Liver (tissue), 9 donors: ENCODE measurements around the gene HIPK2. TPM values are rescaled to one million over a fixed set of nuclear protein-coding genes. Genes with fewer than 3 reads are reported as not detected.

Experiments
- DNase-seq: peaks from one replicate; pipeline ENCODE4 v3.0.0-alpha.2; 2017; ENCODE audit warnings: low spot score
- H3K27ac ChIP-seq, 2 donors: one replicate each; pipeline ENCODE4 v1.7.0; 2013; ENCODE audit warnings: inconsistent platforms in 2 of 2, low read length in 2 of 2, control low read depth in 1 of 2, low read depth in 1 of 2, mild to moderate bottlenecking in 1 of 2
- H3K27me3 ChIP-seq, 4 donors: one replicate each; pipeline versions ENCODE4 v1.6.1 to v1.7.0; 2013; ENCODE audit warnings: low read length in 3 of 4, inconsistent platforms in 1 of 4, mild to moderate bottlenecking in 1 of 4, moderate library complexity in 1 of 4; ENCODE audit not compliant: control insufficient read depth in 4 of 4, insufficient read depth in 4 of 4
- H3K36me3 ChIP-seq, 4 donors: one replicate each; pipeline versions ENCODE4 v1.6.1 to v1.7.0; 2013; ENCODE audit warnings: low read length in 3 of 4, mild to moderate bottlenecking in 3 of 4, low read depth in 1 of 4, moderate library complexity in 1 of 4; ENCODE audit not compliant: control insufficient read depth in 4 of 4, insufficient read depth in 3 of 4
- H3K4me1 ChIP-seq, 4 donors: one replicate each; pipeline versions ENCODE4 v1.6.1 to v1.7.0; 2013; ENCODE audit warnings: low read length in 3 of 4, mild to moderate bottlenecking in 3 of 4, moderate library complexity in 1 of 4; ENCODE audit not compliant: control insufficient read depth in 4 of 4, insufficient read depth in 4 of 4
- H3K4me3 ChIP-seq, 3 donors: one replicate each; pipeline versions ENCODE4 v1.6.1 to v1.7.0; 2013; ENCODE audit warnings: low read length in 3 of 3, control low read depth in 1 of 3, low read depth in 1 of 3, mild to moderate bottlenecking in 1 of 3
- H3K9ac ChIP-seq, 2 donors: one replicate each; pipeline ENCODE4 v1.7.0; 2013; ENCODE audit warnings: low read length in 2 of 2, mild to moderate bottlenecking in 2 of 2, moderate library complexity in 2 of 2, control low read depth in 1 of 2, low read depth in 1 of 2
- H3K9me3 ChIP-seq, 4 donors: one replicate each; pipeline versions ENCODE4 v1.6.1 to v1.7.0; 2013; ENCODE audit warnings: low read length in 3 of 4; ENCODE audit not compliant: control insufficient read depth in 4 of 4
- EGR1 ChIP-seq, 2 donors: IDR thresholded peaks; 2 replicates each; pipeline ENCODE4 v1.6.1; 2016 to 2018; ENCODE audit warnings: antibody characterized with exemption in 2 of 2, low read depth in 2 of 2
- FOXA1 ChIP-seq: IDR thresholded peaks from 2 replicates; pipeline ENCODE4 v1.6.1; 2016; ENCODE audit warnings: antibody characterized with exemption
- FOXA2 ChIP-seq: IDR thresholded peaks from 2 replicates; pipeline ENCODE4 v1.6.1; 2016; ENCODE audit warnings: antibody characterized with exemption
- GABPA ChIP-seq, 2 donors: IDR thresholded peaks in 1 of 2; conservative IDR thresholded peaks in 1 of 2; 2 replicates each; pipeline ENCODE4 v1.6.1; 2016; ENCODE audit warnings: antibody characterized with exemption in 2 of 2, mild to moderate bottlenecking in 1 of 2, moderate library complexity in 1 of 2
- HNF4A ChIP-seq, 2 donors: conservative IDR thresholded peaks; 2 replicates each; pipeline ENCODE4 v1.6.1; 2016; ENCODE audit warnings: antibody characterized with exemption in 2 of 2, mild to moderate bottlenecking in 2 of 2
- HNF4G ChIP-seq: IDR thresholded peaks from 2 replicates; pipeline ENCODE4 v1.6.1; 2016; ENCODE audit warnings: antibody characterized with exemption
- JUND ChIP-seq, 2 donors: IDR thresholded peaks; 2 replicates each; pipeline ENCODE4 v1.6.1; 2016; ENCODE audit warnings: antibody characterized with exemption in 2 of 2
- NR2F2 ChIP-seq: IDR thresholded peaks from 2 replicates; pipeline ENCODE4 v1.6.1; 2016; ENCODE audit warnings: antibody characterized with exemption
- RAD21 ChIP-seq, 2 donors: IDR thresholded peaks; 2 replicates each; pipeline ENCODE4 v1.6.1; 2016; ENCODE audit warnings: antibody characterized with exemption in 2 of 2, mild to moderate bottlenecking in 2 of 2
- RXRA ChIP-seq, 2 donors: IDR thresholded peaks; 2 replicates each; pipeline ENCODE4 v1.6.1; 2017 to 2018; ENCODE audit warnings: antibody characterized with exemption in 2 of 2, mild to moderate bottlenecking in 1 of 2
- SP1 ChIP-seq: IDR thresholded peaks from 2 replicates; pipeline ENCODE4 v1.6.1; 2018; ENCODE audit warnings: antibody characterized with exemption, mild to moderate bottlenecking
- TAF1 ChIP-seq: conservative IDR thresholded peaks from 2 replicates; pipeline ENCODE4 v1.6.1; 2016; ENCODE audit warnings: antibody characterized with exemption, mild to moderate bottlenecking
- YY1 ChIP-seq: IDR thresholded peaks from 2 replicates; pipeline ENCODE4 v1.6.1; 2016; ENCODE audit warnings: antibody characterized with exemption, mild to moderate bottlenecking
- WGBS: extraction: QIAGEN DNeasy Blood & Tissue Kit; methylation state at CpG from one replicate; pipeline ENCODE4 v1.1.7; 2013; 5-methylcytosine and 5-hydroxymethylcytosine counted together
- polyA plus RNA-seq, 2 donors: library from polyadenylated mRNA; stranded (reverse) in 1 of 2; unstranded in 1 of 2; fragments of 200-250 nt in 1 of 2; fragments of >200 nt in 1 of 2; fragmentation: Nextera tagmentation in 1 of 2; extraction: Ambion mirVana in 1 of 2; gene quantifications; one replicate each; pipeline versions ENCODE4 v1.2.1 to v1.2.3, GENCODE V29; 2013 to 2015
- total RNA-seq, 2 donors: library from RNA; depleted of rRNA; stranded (reverse); fragments of >200 nt; gene quantifications; one replicate each; pipeline ENCODE4 v1.2.3, GENCODE V29; 2014
- TF ChIP-seq, protein P1 (sequence below): IDR thresholded peaks from 2 replicates; pipeline ENCODE4 v1.6.1; 2016; ENCODE audit warnings: antibody characterized with exemption, mild to moderate bottlenecking
- TF ChIP-seq, protein P2 (sequence below): IDR thresholded peaks from 2 replicates; pipeline ENCODE4 v1.6.1; 2016; ENCODE audit warnings: antibody characterized with exemption
- TF ChIP-seq, protein P3 (sequence below): IDR thresholded peaks from 2 replicates; pipeline ENCODE4 v1.6.1; 2016; ENCODE audit warnings: antibody characterized with exemption
- TF ChIP-seq, protein P4 (sequence below): IDR thresholded peaks from 2 replicates; pipeline ENCODE4 v1.6.1; 2016; ENCODE audit warnings: antibody characterized with exemption
- TF ChIP-seq, protein P5 (sequence below): fragments of 150-350 bp; IDR thresholded peaks from 2 replicates; pipeline ENCODE4 v1.5.1; 2017; ENCODE audit warnings: improper control_type of control experiment, low read depth, low read length; ENCODE audit not compliant: missing input control
- donor health status: healthy.
- donor health status: healthy.
- donor health status: healthy.
- donor health status: healthy.
- donor health status: healthy.

The HIPK2 gene
- total and polyA plus RNA-seq, 4 donors = 13.1 to 48.8 (median 16.6) TPM

DNA sequence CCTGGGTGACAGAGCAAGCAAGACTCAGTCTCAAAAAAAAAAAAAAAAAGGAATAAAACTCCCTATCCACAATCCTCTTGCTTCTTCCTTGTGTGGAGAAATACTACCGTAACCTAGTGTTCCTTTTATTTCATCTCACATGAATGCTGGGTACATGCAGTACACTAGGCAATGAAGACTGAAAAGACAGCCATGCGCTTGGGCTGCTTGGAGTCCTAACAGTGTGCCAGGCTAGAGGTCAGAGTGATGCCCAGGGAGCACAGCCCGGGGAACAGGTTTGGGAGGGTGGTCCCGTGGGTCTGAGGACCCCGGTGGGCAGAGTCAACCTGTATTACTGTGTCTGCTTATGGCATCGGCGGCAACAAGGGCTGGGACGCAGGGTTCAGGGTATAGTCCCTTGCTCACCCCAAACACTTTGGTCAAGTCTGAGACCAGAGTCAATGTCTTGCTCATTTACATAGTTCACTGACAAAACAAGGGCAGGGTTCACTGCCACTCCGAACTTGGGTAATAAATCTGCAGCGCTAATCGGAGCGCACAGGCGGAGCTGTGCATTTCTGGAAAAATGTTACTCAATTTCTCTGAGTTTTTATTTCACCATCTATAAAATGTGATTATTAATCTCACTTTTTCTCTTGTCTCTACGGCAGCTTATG is 136.3 kb downstream of the HIPK2 start:
- peak in 1 of 2 donors; percentile 46 for TF ChIP-seq EGR1 (IDR thresholded peaks at IDR 0.05; ENCODE audit: low read depth in 2 of 2)
- TF ChIP-seq TAF1 = no peak
- TF ChIP-seq YY1 = peak; percentile 53
- TF ChIP-seq, protein P1, sequence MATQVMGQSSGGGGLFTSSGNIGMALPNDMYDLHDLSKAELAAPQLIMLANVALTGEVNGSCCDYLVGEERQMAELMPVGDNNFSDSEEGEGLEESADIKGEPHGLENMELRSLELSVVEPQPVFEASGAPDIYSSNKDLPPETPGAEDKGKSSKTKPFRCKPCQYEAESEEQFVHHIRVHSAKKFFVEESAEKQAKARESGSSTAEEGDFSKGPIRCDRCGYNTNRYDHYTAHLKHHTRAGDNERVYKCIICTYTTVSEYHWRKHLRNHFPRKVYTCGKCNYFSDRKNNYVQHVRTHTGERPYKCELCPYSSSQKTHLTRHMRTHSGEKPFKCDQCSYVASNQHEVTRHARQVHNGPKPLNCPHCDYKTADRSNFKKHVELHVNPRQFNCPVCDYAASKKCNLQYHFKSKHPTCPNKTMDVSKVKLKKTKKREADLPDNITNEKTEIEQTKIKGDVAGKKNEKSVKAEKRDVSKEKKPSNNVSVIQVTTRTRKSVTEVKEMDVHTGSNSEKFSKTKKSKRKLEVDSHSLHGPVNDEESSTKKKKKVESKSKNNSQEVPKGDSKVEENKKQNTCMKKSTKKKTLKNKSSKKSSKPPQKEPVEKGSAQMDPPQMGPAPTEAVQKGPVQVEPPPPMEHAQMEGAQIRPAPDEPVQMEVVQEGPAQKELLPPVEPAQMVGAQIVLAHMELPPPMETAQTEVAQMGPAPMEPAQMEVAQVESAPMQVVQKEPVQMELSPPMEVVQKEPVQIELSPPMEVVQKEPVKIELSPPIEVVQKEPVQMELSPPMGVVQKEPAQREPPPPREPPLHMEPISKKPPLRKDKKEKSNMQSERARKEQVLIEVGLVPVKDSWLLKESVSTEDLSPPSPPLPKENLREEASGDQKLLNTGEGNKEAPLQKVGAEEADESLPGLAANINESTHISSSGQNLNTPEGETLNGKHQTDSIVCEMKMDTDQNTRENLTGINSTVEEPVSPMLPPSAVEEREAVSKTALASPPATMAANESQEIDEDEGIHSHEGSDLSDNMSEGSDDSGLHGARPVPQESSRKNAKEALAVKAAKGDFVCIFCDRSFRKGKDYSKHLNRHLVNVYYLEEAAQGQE = no peak
- TF ChIP-seq, protein P2, sequence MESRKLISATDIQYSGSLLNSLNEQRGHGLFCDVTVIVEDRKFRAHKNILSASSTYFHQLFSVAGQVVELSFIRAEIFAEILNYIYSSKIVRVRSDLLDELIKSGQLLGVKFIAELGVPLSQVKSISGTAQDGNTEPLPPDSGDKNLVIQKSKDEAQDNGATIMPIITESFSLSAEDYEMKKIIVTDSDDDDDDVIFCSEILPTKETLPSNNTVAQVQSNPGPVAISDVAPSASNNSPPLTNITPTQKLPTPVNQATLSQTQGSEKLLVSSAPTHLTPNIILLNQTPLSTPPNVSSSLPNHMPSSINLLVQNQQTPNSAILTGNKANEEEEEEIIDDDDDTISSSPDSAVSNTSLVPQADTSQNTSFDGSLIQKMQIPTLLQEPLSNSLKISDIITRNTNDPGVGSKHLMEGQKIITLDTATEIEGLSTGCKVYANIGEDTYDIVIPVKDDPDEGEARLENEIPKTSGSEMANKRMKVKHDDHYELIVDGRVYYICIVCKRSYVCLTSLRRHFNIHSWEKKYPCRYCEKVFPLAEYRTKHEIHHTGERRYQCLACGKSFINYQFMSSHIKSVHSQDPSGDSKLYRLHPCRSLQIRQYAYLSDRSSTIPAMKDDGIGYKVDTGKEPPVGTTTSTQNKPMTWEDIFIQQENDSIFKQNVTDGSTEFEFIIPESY = peak; percentile 44
- TF ChIP-seq, protein P3, sequence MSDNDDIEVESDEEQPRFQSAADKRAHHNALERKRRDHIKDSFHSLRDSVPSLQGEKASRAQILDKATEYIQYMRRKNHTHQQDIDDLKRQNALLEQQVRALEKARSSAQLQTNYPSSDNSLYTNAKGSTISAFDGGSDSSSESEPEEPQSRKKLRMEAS = peak; percentile 73
- TF ChIP-seq SP1 = peak; percentile 79
- TF ChIP-seq HNF4G = peak; percentile 48
- TF ChIP-seq HNF4A (conservative IDR thresholded peaks at IDR 0.05) = peak; percentile 87 to 90
- TF ChIP-seq NR2F2 = peak; percentile 19
- TF ChIP-seq GABPA (IDR thresholded peaks at IDR 0.05 in 1 of 2, conservative IDR thresholded peaks at IDR 0.05 in 1 of 2) = no peak
- TF ChIP-seq RXRA (IDR thresholded peaks at IDR 0.05) = peak; percentile 93 to 94
- peak; percentile 71 for TF ChIP-seq FOXA1
- TF ChIP-seq, protein P4, sequence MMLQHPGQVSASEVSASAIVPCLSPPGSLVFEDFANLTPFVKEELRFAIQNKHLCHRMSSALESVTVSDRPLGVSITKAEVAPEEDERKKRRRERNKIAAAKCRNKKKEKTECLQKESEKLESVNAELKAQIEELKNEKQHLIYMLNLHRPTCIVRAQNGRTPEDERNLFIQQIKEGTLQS = no peak
- peak; percentile 21 to 84 for TF ChIP-seq JUND (IDR thresholded peaks at IDR 0.05)
- TF ChIP-seq RAD21 (IDR thresholded peaks at IDR 0.05) = peak; percentile 59 to 62
- TF ChIP-seq, protein P5, sequence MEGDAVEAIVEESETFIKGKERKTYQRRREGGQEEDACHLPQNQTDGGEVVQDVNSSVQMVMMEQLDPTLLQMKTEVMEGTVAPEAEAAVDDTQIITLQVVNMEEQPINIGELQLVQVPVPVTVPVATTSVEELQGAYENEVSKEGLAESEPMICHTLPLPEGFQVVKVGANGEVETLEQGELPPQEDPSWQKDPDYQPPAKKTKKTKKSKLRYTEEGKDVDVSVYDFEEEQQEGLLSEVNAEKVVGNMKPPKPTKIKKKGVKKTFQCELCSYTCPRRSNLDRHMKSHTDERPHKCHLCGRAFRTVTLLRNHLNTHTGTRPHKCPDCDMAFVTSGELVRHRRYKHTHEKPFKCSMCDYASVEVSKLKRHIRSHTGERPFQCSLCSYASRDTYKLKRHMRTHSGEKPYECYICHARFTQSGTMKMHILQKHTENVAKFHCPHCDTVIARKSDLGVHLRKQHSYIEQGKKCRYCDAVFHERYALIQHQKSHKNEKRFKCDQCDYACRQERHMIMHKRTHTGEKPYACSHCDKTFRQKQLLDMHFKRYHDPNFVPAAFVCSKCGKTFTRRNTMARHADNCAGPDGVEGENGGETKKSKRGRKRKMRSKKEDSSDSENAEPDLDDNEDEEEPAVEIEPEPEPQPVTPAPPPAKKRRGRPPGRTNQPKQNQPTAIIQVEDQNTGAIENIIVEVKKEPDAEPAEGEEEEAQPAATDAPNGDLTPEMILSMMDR = peak; percentile 52
- peak; percentile 64 for TF ChIP-seq FOXA2
- DNase-seq = no peak
- no peaks in the 10 kb centered on the region for H3K9me3 ChIP-seq
- no peaks in the 10 kb centered on the region for H3K27me3 ChIP-seq
- H3K36me3 ChIP-seq = peaks cover 0 to 3% (median 1%) of the 10 kb centered on the region in 4 donors
- H3K4me1 ChIP-seq = peaks cover 3 to 49% (median 36%) of the 10 kb centered on the region in 4 donors
- H3K4me3 ChIP-seq = peak overlapping the region in 1 of 3 donors; percentile 3
- peak overlapping the region; percentile 64 to 72 for H3K27ac ChIP-seq
- no peak overlapping the region for H3K9ac ChIP-seq
- WGBS = 36% methylated on average over 14 of the region's 14 CpGs
